ENCODE results near the gene KLF12.

KLF12 gene

DNA sequence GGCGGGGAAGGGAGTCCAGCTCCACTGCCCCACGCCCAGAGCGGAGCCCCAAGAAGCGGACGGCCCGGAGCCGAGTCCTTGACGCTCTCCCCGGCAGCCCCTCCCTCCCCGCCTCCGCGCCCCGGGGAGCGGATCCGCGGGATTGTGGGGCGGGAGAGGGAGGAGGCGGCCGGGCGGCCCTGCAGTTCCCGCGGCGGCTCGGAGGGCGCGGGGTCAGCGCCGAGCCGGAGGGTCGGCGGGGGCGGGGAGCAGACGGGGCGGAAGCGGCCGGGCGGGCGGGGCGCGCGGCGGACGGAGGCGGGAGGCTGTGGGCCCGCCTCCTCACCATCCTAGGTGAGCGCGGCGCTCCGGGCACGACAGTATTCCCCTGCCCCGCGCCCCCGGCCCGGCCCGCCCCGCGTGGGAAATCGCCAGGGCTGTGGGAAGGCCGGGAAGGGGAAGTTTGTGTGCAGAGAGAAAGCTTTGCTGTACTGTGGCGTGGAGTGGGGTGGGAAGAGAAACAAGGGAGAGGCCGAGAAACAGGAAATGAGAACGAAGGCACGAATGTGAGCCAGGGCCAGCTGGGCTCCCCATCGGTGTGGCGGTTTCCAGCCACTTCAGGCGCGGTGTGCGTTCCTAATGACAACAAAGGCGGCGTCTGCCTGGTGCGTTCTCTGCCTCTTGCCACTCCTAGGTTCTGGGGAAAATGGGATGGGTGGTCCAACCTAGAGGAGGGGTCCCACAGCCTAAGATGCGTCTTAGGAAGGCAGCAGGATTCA is 1.3 kb upstream of the KLF12 start:
- DNase-seq (ENCODE audit: low read depth) = peak; percentile 83

DNA sequence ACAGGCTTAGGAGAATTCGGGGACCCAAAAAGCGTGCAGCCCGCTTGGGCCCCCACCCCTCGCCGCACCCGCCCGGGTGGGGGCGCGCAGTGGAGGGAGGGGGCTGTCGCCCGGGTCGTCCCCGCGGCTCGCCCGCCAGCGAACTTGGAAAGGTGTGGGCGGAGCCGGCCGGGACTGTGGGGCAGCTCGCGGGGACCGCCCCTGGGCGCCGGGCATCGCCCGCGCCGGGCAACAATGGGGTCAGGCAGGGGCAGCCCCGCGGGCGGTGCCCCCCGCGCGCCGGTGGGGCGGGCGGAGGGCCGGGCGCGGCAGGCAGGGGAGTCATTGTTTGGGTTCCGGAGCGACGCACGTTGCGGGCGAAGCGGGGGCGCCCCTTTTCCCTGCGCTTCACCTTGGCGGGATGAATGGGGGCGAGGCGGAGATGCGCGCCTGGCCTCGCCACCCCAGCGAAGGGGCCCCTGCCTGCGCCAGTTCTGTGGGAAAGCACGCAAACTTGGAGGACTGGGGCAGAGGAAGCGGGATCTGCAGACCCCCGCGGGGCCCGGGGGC is 647 bp upstream of the KLF12 start:
- no peak for DNase-seq (ENCODE audit: low read depth)

DNA sequence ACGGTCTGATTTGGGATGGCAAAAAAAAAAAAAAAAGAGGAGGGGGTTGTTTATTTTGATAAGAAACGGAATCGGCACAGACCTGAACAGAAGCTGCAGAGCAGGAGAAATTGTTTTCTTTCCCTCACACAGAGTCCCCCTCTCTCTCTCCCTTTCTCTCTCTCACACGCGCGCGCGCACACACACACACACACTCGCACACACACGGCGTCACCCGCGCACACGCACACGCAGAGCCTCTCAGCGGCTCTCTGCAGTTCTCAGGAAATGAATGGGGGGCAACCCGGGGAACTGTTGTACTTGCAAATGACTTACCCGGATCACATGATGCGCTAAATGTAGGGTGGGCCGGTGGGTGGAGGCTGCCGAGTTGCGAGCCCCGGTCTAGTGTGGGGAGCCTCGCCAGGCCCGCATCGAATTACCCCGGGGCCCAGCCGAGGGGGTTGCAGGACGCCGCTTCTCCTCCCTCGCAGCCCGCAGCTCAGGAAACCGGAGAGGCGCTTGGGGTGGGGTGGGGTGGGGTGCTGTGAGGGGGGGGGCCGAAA is 475 bp downstream of the KLF12 start:
- DNase-seq (ENCODE audit: low read depth) = peak; percentile 93

DNA sequence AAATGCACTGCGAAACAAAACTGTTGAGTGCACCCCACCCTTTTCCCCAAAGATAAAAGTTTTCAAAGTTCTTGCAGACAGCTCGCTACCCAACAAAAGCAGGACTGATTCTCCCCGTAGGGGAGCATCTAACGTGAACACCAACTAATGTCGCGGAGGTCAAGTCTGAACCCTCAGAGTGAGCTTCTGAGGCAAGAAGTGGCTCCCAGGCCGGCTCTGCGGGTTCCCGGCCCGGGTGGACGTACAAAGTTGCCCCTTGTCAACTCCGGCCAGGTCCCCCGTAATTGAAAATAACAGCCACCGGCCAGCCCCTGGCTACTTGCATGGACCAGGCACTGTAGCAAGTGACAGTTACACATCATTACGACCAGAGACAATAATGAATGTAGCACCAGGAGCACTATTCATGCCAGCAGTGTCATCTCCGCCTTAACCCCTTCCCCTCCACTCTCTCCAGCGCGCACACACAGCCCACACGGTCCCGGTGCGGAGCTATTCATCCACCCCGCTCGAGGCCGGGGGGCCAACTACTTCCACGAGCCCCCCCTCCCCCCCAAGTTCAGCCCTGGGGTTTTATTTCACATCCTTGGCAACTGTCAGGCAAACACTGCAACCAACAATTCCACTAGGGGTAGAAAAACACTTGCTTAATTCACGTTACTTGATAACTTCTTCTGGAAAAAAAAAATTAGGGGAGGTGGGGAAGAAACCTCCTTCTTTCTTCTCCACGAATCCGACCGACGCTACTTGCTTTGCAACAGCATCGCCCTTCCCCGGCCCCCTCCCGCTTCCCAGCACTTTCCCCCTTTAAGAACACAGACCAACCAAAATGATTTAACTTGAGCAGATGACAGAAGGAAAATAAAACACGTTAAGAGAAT is 1.2 kb downstream of the KLF12 start:
- peak; percentile 39 for DNase-seq (ENCODE audit: low read depth)

DNA sequence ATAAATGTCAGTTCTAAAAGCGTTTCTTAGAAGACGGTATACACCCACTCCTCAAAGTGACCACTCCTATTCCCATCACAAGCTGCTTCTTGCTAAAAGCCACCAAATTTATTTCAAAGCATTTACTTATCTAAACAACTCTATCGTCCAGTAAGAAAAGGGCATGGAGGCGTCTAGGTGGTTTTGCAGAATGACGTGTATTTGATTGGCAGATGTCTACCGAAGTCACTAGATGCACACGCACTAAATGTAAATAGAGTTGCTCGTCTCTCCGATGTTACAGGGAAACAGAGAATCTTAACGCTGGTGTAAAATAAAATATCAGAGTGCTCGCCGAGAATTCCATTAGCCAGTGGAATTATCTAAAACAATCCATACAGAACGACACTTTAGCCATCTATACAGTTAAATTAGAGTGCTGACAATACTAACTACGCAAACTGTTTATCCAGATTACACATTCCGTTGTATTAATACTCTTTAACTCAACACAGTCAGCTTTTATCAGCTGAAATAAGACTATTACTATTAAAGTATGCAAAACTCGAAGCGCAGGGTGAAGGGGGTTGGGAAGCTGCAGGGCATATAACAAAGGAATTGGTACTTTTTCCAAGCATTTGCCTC is 1.9 kb downstream of the KLF12 start:
- DNase-seq (ENCODE audit: low read depth) = no peak

DNA sequence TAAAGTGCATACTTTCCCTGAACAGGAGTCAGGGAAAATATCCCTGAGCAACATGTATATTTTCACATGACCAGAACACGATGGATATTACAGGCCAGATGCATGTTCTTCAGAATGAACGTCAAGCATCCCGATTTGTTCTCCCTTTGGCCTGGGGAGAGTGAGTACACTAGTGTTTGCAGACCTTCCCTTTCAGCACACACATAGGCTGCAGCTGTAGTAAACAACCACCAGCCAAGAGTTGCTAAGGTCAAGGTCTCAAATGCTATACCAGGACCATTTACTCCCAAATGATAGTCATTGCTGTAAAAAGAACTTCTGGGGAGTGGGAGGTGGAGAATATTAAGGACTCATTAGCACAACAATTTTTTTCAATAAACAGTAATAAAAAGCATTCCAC is 3.0 kb downstream of the KLF12 start:
- DNase-seq (ENCODE audit: low read depth) = no peak

DNA sequence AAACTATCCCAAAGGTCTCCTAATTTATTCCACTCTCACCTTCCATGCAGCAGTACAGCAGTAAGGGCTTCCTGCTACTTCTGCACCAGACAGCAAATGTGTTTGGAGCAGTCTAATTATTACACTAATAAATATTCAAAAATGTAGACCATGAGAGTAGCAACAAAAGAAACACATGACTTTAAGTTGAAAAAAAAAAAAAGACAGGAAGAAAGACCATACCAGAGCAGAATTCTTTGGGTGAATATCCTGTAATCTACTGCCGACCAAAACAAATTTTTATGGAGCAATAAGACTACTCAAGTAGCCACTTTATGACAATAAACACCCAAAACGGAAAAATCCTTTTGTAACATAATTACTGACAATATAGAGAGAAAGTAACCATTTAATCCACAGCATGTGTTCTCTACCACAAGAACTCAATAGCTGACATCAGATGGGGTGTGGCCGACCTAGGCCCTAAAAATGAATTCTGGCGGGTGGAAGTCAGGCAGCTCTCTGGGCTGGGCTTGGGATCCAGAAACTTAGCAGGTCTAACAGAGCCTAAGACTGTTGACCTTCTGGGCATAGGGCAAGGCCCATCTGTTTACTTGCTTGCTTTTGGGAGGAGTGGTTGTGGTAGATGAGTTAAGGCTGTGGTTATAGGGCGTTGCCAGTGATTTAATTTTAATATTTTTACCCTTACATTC is 4.6 kb downstream of the KLF12 start:
- peak; percentile 28 for DNase-seq (ENCODE audit: low read depth)

DNA sequence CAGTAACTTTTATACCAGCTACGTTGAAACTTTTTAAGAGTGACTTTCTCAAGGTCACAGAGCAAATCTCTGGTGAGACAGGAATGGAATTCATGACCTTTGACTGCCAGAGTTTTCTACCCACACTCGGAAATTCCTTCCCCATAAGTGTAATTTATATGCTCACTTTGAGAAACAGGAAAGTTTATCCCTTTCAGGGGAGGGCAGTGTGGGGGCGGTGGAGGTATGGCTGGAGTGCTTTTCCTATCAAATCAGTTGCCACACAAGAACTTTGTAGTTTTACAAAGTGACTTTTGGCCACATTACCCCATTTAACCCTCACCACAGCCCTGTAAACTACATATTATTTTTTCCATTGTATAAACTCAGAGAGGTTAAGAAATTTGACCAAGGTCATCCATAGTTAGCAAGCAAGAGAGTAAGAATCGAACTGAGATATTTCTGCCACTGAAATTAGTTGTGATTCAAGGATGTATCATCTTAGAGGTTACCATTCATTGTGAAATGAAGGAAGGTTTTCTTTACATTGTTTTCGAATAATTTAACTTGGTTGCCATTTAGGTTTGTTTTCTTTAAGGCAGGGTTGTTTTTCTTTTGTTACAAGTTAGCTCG is 5.9 kb downstream of the KLF12 start:
- peak; percentile 73 for DNase-seq (ENCODE audit: low read depth)

DNA sequence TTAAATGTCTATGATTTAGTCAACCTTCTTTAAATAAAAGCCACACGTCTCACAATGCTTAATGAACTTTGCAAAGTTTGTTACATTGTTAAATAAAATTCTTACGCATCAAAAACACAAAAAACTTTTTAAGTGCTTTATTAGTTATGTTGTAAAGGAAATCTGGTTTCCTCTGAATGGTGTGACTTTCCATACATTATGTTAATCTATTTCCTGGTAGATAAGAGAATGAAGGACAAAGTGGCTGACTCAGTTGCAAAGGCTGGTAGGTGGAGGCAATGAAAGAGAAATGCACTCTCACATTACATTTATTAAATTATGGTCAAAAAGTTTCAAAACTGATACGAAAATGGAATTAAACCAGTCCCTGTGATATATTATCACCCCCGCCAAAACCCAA is 15.9 kb downstream of the KLF12 start:
- no peak for DNase-seq (ENCODE audit: low read depth)

DNA sequence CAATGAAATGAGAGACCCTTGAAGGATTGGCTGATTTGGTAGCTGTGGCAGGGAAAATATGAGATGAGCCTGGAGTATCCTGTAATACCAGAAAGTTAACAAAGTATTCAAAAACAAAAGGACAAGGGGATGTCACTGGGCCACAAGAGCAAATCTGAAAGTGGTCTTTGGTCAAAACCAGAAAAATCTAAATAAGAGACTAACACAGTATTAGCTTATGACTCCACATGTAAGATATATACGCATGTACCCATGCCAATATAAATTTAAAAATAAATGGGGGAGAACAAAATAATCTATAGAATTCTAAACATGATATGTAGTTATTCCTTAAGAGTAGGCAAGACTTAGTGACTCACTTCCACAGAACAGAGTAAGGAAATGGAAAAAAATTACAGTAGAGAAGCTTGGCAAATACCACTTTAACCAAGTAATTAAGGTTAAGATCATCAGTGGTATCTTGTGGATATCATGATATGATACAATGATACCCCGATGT is 16.9 kb downstream of the KLF12 start:
- DNase-seq (ENCODE audit: low read depth) = no peak

DNA sequence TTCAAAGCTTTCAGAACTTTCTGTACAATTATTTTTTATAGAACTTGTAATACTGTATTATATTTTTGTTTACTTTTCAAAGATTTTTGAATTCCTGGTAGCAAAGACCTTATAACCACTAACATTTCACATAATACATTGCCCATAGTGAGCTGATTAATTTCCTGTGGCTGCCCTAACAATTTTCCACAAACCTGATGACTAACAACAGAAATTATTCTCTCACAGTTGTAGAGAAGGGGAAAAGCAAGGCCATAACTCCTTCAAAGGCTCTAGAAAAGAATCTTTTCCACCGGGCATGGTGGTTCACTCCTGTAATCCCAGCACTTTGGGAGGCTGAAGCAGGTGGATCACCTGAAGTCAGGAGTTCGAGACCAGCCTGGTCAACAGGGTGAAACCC is 19.1 kb downstream of the KLF12 start:
- DNase-seq (ENCODE audit: low read depth) = peak; percentile 86

DNA sequence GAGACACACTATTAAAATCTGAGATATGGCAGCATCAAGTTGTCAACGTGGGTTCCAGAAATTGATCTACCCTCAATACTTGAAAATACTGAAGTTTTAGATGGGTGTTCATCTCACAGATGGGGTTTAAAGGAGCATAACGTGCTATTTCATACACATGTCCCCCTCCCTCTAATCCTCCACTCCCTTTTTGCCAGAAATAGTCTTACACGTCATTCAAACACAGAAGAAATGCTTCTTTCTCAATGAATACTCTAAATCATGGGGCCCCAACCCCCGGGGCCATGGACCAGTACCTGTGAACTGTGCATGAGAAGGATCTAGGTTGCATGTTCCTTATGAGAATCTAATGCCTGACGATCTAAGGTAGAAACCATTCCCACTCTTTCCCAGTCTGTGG is 19.6 kb downstream of the KLF12 start:
- DNase-seq (ENCODE audit: low read depth) = no peak

DNA sequence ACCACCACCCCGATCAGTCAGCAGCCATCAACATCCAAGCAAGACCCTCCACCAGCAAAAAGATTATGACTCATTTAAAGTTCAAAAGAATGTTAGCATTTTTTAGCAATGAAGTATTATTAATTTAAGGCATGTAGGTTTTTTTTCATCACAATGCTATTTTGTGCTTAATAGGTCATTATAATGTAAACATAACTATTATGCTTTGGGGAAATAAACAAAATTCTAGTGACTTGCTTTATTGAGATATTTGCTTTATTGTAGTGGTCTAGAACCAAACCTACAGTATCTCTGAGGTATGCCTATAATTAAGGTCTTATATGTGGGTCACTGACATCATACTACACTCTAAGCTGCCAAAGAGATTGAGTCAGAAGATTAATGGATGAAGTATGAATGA is 20.0 kb downstream of the KLF12 start:
- peak; percentile 70 for DNase-seq (ENCODE audit: low read depth)

DNA sequence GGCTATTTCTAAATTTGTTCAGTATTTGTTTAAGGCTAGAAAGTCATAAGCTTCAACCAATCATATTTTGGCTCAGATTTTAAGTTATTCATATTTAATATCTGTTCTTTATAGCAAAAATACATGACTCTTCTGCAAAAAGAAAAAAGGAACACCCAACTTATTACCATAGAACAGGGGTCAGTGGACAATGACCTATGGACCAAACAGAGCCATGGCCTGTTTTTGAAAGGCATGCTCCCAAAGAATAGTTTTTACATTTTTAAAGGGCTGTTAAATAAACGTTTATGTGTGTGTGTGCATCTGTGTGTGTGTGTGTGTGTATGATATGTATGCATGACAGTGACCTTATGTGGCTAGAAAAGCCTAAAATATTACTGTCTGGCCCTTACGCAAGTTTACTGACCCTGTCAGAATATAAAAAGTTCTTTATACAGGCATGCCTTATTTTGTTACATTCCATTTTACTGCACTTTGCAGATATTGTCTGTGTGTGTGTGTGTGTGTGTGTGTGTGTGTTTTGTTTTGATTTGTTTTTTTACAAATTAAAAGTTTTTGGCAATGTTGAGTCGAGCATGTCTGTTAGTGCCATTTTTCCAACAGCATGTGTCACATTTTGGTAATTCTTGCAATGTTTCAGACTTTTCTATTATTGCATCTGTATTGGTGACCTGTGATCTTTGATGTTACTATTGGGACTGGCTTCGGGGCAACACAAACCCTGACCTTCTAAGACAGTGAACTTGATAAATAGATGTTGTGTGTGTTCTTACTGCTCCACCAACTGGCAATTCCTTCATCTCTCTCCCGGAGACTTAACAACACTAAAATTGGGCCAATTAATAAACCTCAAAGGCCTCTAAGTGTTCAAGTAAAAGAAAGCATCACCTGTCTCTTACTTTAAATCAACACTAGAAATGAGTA is 22.0 kb downstream of the KLF12 start:
- no peak for DNase-seq (ENCODE audit: low read depth)

DNA sequence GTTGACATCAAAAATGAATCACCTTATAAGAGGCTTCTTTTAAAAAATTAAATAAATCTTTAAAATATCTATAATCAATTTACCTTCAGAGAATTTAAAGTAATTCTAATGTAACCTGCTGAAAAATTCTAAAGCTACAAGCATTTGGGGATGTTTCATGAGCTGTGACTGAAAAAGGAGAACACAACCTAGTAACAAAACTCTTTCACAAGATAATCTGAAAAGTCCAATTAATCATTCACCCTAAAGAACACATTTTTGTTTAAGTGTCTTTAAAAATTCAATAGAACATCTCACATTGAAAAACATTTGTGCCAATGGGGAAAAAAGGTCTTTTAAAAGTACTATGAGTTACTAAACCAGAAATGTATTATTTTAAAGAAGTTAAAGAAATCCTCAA is 22.8 kb downstream of the KLF12 start:
- DNase-seq (ENCODE audit: low read depth) = no peak

DNA sequence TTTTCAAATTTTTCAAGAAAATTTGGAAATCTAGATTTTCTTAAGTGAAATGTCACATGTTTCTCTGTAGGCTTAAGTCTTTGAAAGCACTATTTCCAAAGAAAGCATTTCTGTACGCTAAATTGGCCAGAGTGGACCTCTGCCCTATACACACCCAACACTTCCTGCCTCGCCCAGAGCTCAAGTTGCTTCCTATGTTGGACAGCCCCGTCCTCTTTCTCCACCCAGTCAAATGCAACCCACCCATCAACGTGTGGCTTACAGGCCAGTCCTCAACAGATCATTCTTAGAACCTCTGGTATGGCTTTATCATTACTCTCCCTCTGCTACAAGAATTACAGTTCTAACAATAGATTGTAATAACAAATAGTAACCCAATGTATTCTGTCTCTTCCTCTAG is 24.2 kb downstream of the KLF12 start:
- DNase-seq (ENCODE audit: low read depth) = no peak

DNA sequence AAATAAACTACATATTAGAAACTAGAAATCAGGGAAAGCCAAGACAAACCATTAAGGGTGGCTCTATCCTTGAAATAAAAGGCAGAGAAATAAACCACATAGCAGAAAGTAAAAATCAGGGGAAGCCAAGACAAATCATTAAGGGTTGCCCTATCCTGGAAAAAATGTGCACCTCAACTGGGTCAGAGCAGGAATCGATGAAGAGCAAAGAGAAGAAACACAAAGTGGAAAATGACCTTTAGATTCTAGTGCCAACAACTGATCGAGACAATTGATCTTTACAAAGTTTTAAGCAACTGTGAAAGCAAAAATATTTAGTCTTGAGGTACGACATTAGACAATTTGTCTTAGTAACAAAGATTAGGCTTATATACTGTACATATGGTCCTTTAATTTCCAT is 26.6 kb downstream of the KLF12 start:
- no peak for DNase-seq (ENCODE audit: low read depth)

DNA sequence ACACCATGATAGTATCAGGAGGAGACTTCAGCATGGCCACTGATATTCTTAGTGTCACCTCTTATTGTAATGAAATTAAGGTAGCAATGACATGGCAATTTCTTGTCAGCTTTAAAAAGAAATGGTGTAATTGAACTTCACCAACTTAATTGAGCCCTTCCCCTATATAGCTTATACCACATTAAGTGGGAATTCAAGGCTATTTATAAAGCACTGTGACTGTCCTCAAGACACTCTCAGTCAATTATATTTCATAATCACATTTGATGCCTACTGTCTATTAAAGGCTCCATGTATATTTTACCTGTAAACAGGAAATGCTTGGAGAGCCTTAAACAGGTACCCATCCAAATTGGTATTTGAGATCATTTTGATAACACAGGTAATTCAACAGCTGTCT is 28.3 kb downstream of the KLF12 start:
- DNase-seq (ENCODE audit: low read depth) = no peak

DNA sequence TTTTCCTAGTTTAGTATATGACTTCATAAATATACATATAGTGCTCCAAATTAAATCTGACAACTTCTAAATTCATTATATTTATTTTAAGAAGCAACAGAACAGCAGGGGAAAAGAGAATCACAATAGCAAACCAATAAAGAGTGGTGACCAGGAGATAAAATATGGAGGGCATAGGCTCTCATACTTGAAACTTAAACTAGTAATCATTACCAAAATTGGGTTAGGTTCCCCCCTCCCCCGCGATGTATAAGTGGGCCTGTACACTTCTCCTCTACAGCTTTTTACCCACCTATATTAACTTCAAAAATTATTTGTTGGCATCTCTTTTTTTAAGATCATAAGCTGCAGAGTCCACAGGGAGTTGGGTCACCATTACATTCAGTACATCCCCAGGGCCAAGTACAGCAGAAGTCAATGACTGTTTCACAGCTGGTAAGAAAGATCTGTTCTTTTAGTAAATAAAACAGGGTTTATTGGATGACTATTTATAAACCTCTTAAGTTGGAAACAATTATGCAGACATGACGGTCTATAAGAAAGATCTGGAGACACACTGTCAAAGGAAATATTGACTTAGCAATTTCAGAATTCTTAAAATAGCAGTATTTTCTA is 29.4 kb downstream of the KLF12 start:
- no peak for DNase-seq (ENCODE audit: low read depth)

All from EH (cell line).